NCI-H1092 treated with DMSO at 0.1 percent for 48 hours (cell line): ENCODE data around the gene CYP2D6.
"Not testable (repeated sequence)": the region's sequence is repeated elsewhere in the genome, so short reads cannot be mapped to it uniquely, and the experiment has no call there.

ENCODE experiments used
- DNase-seq: peaks from one replicate; lab custom pipeline; 2025; lab: John Stamatoyannopoulos, UW

Gene CYP2D6

DNA sequence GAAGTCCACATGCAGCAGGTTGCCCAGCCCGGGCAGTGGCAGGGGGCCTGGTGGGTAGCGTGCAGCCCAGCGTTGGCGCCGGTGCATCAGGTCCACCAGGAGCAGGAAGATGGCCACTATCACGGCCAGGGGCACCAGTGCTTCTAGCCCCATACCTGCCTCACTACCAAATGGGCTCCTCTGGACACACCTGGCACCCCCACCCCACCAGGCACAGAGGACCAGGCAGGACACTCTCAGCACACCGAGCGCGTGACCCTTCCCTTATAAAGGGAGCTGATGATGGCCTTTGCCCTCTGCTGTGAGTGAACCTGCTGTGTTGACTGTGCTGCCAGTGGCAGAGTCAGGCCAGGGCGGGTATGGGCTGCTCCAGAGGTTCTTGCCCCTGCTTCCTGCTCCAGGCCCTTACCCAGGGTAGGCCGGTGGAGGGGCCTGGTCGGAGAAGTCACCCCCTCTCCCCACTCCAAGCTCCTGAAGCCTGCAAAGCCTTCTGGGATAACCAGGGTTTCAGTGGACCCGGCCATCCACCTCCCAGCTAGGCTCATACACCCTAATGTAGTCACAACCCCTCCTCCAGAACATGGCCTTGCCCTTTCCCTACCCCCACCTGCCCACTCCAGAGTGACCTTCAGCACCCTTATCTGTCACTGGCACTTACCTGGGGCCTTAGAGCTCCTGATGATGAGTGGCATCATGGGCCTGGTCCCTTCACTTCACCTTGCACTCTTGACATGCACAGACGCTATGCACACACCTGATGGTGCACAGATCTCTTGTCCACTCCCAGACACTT, at the start of gene CYP2D6:
Gene CYP2D6, minus strand, starts transcription at position 172 of the 793 bp plus-strand sequence. Its CDS starts 19 bp downstream, at position 153.
- not testable (repeated sequence) for DNase-seq

DNA sequence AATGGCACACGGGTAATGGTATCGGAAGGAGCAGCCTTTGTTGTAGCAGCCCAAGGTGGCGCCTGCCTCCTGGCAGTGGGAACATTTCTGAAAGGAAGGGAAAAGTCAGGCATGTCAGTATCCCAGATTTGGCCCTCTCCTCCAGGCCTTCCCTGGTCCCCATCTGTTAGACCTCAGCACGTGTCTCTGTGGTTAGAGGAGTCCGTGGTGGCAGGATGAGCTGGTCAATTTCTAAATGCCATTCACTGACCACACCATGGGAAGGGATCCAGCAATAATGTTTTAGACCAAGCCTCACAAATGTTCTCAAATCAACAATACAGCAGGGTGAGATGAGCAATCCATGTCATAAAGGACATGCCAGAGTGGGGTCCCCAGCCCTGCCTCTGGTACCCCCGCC, 49.0 kb upstream of the CYP2D6 start:
- DNase-seq: no peak

DNA sequence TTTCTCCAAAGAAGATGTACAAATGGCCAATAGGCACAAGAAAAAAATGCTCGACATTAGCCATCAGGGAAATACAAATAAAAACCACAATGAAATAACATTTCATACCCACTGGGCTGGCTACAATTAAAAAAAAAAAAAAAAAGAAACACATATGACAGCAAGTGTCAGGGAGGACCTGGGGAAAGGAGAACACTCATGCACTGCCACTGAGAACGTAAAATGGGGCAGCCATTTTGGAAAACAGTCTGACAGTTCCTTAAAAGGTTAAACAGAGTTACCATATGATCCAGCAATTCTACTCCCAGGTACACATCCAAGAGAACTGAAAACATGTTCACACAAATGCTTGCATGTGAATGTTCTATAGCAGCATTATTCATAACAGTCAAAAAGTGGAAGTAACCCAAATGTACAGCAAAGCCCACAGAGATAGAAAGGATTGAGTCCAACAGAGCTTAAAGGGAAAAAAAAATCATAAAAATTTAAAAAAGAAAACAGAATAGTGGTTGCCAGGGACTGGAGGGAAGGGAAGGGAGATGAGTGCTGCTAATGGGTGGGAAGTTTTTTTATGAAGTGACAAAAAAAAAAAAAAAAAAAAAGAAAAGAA, 48.4 kb upstream of the CYP2D6 start:
- no peak for DNase-seq

DNA sequence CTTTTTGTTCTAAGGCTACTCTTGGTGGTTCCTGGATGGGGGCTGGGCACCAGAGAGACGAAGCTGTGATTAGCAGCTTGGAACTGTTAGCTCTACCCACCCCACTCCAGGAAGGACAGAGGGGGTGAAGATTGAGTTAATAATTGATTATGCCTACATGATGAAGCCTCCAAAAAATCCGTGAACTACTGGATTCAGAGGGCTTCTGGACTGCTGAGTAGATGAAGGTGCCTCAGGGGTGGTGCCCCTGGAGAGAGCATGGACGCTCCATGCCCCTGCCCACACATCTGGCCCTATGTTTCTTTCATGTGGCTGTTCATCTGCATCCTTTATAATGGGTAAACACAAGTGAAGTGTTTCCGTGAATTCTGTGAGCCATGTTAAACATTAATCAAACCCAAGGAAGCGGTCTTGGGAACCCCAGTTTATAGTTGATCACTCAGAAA, 47.3 kb upstream of the CYP2D6 start:
- DNase-seq: no peak

DNA sequence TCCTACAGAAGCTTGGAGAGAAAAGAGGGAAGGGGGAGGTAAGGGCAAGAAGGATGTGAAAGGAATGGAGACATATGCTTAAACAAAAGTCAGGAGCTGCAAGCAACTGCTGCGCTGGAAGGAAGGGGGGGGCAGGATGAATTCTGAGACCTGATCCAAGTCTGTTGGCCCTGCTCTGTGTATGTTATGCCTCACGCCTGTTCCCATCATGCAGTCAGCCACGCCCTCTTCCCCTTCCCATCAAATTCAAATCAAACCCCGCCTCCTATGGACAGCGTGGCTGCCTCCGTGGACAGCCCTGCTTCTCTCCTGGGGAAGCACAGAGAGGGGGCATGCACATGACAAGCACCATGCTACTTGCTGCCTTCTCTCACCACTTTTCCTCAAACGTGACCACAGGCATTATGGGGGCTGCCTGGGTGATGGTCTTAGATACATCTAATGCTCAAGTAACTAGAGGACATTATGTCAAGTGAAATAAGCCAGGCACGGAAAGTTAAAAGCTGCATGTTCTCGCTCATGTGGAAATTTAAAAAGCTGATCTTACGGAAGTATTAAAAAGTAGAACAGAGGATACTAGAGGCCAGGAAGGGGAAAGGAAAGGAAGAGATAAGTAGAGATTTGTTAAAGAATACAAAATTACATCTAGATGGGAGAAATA, 45.8 kb upstream of the CYP2D6 start:
- no peak for DNase-seq

DNA sequence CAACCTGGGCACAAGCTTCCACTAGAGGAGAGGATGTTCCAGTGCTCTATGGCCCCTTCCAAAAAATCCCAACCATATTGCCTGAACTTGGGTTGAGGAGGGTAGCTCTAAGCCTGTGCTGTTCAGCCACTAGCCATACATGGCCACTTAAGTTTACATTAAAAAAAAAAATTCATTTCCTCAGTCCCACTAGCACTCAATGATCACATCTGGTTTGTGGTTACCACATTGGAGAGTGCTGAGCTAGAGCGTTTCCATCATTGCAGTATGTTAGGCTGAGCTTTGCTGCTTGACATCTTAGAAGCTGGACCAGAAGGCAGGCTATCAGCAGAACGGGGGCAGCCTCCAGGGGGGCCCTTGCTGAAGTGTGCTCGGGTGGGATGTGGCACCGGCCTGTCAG, 43.5 kb upstream of the CYP2D6 start:
- no peak for DNase-seq

DNA sequence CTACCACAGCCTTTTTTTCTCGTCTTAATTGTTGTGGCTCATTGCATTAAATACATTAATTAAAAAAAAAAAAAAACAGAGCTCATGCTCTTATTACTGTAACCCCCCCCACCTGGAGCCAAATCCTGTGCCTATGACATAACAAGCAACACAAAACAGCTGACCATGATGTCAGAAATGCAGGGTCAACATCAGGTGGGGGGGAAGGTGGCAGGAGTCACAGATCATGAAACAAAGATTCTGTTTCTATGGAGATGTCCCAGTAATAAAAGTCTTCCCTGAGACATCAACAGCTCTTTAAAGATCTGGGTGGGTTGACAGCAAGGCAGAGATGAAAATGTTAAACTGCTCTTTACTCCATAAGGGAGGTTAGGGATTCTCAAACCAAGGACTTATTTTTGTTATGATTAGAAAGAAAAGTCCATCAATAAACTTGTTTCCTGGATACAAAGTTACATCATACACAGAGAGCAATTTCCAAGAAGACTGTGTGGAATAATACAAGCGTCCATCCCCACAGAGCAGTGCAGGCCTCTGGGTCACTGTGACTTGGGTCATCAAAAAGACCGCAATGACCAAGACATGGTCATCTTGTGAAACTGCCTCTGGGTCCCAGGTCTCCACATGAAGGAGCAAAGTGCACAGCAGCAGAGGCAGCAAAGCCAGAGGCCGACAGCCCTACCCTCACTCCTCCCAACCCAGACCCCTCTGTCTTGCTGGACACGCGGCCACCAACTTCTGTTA, 42.7 kb upstream of the CYP2D6 start:
- DNase-seq: no peak

DNA sequence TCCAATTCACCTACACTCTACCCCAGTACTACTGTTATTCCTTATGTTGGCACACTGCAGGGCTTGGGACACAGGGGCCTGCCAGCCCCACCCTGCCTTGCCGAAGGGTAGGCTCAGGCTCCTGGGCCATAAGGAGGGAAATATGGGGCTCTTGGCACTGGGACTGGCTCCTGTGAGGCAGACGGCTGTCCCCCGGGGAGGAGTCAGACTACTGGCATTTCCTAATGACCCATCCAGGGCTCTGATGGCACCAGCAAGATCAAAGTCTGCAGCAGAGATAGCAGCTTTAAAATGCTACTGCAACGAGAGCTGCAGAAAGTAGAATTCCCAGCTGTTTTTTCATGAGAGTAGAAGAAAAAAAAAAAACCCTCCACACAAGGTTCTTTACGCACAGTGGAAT, 42.2 kb upstream of the CYP2D6 start:
- no peak for DNase-seq

DNA sequence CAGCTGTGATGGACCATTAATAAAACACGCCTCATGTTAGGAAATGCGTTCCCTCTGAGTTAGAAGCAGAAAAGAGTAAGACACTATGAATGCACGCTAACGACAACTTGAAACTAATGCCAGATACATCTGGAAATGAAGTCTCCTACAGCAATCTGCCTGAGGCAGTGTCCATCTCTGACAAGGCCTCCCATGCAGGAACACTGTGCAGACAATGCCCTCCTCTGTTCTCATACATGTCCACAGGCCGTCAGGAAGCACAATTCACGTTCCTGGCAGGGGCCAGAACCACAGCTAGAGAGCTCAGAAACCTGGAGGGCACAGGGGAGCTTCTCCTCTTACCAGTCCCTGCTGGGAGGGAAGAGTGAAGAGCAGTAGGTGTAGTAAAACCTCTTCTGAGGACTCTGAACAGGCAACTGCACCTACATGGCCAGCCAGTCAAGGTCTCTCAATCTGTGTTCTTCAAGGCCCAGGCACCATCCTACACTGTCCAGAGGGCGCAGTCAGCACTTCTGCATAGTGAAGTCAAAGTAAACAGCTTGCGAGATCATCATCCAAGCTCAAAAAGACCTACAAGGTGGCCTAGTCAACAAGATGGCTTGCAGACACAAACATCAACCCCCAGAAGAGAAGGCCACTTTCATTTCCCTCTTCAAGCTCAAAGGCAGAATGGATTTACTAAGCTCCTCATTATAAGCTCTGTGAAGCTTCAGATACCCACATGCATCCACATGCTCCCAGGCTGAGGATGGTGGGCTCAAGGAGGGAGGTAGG, 41.5 kb upstream of the CYP2D6 start:
- no peak for DNase-seq

DNA sequence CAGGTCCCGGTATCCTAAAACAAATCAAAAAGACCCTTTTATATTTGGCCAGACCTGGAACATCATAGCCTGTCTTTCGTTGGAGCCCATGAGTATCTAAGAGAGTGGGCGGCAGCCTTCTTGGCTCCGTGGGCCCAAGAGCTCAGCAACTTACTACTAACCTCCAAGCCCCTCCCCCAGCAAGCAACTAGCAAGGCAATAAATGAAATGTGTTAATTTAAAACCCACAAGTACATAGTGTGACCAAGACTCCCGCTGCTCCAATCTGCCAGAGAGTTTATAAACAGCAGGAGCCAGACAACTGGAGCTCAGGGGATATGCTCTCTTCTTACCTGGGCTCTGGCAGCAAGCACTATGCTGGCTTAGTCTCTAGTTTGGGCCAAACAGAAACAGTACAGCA, 40.8 kb upstream of the CYP2D6 start:
- DNase-seq: no peak

DNA sequence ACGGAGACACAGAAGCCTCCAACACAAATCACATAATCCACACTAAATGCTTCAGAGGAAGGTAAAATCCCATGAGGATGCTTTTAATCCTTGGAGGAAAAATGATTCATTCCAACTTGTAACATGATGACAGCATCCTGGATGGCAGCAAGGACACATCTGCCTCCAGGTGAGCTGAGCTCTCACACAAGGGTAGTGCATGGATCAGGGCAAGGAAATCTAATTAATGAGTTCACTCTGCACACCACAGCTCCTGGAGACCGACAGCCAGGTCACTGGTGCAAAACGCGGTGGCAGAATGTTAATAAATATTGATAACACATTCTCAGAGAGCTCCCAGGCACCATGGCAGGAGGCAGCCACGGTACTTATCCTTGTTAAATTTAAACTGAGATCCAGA, 40.3 kb upstream of the CYP2D6 start:
- DNase-seq: no peak

DNA sequence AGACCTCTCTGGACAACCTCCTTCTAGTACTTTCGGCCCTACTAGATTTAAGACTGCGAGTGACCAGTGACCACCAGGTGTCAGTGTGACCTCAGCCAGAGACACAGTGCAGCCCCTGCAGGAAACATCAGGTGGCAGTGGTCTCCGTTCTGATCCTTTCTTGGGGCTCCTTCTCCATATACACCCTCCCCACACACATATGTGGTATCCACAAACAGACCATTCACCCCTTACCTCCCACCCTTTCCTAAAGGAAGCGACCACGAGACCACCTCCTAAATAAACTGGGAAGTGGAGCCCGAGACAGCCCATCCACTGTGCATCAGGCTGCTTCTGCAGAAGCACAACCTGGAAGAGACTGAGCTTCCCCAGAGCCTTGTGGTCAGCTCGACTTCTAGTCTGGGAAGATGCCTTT, 38.5 kb upstream of the CYP2D6 start:
- peak; percentile 73 for DNase-seq

DNA sequence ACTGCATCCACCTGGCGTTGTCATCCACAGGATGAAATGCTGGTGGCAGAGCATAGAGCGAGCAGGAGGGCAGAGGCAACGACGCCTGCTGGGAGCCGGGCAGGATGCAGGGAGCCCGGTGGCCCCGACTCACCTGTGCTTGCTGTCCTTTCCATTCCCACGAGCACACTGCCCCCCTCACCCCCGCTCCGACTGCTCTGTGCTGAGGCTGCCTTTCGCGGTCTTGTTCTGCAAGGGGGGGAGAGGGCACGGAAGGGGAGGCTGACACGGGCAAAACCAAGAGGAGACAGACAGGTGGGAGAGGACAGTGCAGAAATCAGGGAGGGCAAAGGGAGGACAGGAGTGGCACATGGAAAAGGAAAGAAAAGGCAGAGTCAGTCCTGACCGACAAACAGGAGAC, 37.9 kb upstream of the CYP2D6 start:
- DNase-seq: no peak

DNA sequence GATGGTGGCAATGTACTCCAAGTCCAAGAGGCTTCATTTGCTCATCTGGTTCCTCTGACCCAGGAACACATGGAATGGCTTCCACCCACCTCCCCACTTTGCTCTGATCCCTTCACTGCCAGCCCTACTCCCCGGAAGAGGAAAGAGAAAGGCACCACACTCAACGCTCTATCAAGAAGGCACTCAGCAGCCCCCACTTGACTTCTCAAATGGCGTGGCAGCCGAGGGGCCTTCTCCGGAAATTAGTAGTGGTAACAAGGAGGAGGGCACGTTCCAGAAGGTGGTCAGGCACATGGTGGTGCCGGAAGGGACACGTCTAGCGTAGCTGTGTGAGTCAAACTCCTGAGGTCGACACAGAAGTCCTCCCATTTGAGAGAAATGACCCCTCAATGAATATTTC, 36.5 kb upstream of the CYP2D6 start:
- no peak for DNase-seq

DNA sequence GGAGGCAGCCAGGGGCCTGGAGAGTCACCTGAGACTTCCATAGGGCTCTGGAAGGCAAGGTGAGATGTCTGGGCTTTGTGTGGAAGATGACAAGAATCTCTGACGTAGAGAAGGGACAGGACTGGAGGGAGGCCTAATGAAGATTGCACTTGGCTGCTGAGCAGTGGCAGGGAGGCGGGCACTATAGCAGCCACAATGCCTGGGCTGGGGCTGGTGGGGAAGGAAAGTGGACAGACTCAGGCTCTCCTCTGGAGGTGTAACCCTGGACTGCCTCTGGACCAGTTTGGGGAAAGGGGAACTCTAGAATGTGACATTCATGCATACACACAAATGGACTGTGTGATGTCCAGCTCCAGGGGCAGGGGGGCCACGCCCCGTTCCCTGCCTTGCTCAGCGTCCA, 34.3 kb upstream of the CYP2D6 start:
- no peak for DNase-seq

DNA sequence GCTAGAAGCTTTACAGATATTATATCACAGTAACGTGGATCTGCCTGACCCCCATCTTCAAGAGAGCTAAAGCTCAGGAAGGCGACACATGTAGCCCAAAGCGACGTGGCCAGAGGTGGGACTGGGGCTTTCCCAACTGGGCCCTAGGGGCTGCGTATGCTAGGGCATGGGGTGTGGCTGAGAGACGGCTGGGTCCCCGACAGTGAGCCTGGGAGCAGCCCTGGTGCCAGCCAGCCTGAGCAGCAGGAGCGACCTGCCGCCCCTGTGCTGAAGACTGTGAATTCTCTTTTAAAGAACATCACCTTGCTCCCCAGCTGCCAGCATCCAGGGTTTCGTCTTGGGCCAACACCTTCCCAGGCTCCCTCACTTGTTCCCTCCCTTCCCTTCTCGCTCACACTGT, 32.9 kb upstream of the CYP2D6 start:
- no peak for DNase-seq

DNA sequence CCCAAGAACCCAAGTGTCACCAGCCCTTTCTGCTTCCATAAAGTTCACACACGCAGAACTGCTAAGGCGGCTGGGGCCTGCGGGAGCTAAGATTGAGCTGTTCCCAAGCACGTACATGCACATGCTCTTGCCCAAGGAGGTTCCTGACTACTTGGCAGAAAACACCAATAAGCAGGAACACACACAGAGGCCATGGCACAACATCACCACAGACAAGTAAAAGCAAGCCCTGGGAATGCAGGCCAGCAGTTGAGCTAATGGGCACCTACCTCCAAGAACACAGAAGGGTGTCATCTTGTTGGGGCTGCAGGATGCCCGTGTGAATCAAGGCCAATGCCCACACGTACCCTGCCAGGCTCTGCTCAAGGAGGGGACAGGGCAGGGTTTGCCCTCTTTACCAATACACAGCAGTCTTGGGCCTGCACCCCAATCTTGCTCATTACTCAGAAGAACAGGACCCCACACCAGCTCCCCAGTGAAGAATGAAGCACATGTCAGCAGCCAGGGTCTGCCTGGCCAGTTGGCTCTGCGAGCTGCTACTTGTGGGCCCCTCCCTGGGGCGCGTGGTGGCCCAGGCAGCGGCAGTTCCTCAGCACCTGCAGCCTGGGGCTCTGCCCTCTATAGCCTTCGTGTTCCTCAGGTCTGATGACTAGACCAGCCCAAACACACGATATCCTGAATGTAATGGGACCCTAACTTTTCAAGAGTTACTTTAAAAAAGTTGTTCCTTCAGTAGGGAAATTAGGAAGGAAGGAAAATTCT, 32.3 kb upstream of the CYP2D6 start:
- no peak for DNase-seq

DNA sequence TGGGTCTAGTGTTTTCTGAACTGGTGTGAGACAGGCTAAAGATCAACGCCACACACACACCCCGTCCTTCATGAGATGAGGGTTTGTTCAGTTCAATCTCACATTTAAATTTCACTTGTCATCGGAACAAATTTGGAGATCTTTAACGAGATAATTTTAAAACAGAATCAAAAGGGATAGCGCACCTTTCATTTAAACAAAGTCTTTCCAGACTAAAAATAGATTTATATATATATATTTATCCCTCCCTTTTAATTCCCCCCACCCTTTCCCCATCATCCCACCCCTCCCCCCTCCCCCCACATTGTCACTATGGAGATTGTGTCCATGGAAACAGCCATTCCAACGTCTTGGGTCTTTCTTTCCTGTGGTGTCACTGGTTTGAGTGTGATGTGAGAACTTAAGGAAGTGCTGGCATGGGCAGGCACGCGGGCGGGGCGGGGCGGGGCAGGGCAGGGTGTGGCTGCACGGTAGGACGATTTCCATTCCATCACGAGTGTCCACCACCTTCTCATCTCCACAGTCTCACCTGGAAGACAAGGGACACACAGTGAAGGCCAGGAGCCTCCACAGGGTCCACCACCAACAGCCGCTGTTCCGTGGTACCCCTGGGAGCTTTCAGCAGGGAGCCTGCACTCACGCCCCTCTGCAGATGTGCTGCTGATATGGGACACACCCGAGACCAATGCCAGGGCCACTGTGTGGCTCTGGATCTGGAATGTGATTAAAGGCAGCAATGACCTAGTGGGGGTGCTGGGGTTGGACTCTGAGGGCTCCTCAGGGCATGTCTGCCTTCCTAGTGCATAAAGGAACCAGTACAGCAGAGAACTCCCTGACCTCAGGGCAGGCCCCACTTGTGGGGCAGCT, 30.5 kb upstream of the CYP2D6 start:
- DNase-seq: no peak

DNA sequence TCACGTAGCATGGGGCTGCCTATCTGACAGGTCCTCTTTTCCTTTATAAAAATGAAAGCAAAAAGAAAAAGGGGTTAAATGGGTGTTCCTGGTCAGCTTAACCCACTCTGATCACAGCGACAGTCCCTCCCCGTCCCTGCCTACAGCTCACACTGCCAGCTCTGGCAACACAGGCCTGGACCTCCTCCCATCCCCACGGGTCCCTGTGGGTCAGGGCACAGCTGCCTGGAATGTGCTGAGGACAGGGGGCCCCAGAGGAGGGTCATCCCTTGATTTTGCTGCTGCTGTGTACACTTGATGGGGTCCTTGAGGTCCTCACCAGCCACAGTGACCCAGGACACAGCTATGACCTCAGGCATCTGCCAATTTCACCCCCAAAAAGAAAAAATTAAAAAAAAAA, 29.6 kb upstream of the CYP2D6 start:
- no peak for DNase-seq
